ENCODE results near the gene ZNF358. TPM values are rescaled to one million over a fixed set of nuclear protein-coding genes. Genes with fewer than 3 reads are reported as not detected.

ZNF358 gene
- total RNA-seq, 5 donors from 2014 or later (not counting 1 experiment from before 2014, with no cell fraction given): 4.3 to 10.3 (median 8.5) TPM

Other genes starting within 250 kb of the ZNF358 start
- gene INSR, start 221.7 kb upstream of the ZNF358 start, total RNA-seq: 1 to 10 TPM; 2.4 to 3.8 (median 2.6) TPM
- gene ARHGEF18, start 167.2 kb upstream of the ZNF358 start, total RNA-seq: 100 to 1,000 TPM; 111 to 145 (median 126) TPM
- gene PEX11G, start 27.1 kb upstream of the ZNF358 start, total RNA-seq: 1 to 10 TPM in 1 of 5 donors, under 1 TPM in 3, not detected in 1; 0.35 to 1.1 (median 0.67) TPM
- 10 to 100 TPM; 13.0 to 16.7 (median 15.3) TPM for gene MCOLN1, start 6.5 kb downstream of the ZNF358 start, total RNA-seq
- 100 to 1,000 TPM in 3 of 5 donors, 10 to 100 TPM in 2; 88.4 to 158 (median 125) TPM for gene PNPLA6, start 19.6 kb downstream of the ZNF358 start, total RNA-seq
- gene CAMSAP3, start 79.8 kb downstream of the ZNF358 start, total RNA-seq: 1 to 10 TPM in 2 of 5 donors, under 1 TPM in 3; 0.47 to 1.3 (median 0.51) TPM
- 10 to 100 TPM; 59.9 to 82.6 (median 78.1) TPM for gene XAB2, start 113.4 kb downstream of the ZNF358 start, total RNA-seq
- 100 to 1,000 TPM; 105 to 139 (median 110) TPM for gene PET100, start 113.7 kb downstream of the ZNF358 start, total RNA-seq
- 1 to 10 TPM; 1.6 to 8.9 (median 5.9) TPM for gene PCP2, start 117.6 kb downstream of the ZNF358 start, total RNA-seq
- 100 to 1,000 TPM; 185 to 229 (median 228) TPM for gene STXBP2, start 121.0 kb downstream of the ZNF358 start, total RNA-seq
- gene RETN, start 152.9 kb downstream of the ZNF358 start, total RNA-seq: 1 to 10 TPM in 1 of 5 donors, not detected in 4; 1.6 TPM
- under 1 TPM in 1 of 5 donors, not detected in 4; 0.26 TPM for gene MCEMP1, start 161.0 kb downstream of the ZNF358 start, total RNA-seq
- gene TRAPPC5, start 164.7 kb downstream of the ZNF358 start, total RNA-seq: 10 to 100 TPM; 39.2 to 75.3 (median 69.4) TPM
- 1 to 10 TPM in 3 of 5 donors, under 1 TPM in 2; 0.90 to 2.5 (median 1.2) TPM for gene FCER2, start 186.0 kb downstream of the ZNF358 start, total RNA-seq
- not detected for gene CLEC4G, start 216.0 kb downstream of the ZNF358 start, total RNA-seq
- under 1 TPM in 1 of 5 donors, not detected in 4; 0.07 TPM for gene CD209, start 231.4 kb downstream of the ZNF358 start, total RNA-seq
- gene CLEC4M, start 247.1 kb downstream of the ZNF358 start, total RNA-seq: under 1 TPM in 2 of 5 donors, not detected in 3; 0.20 to 0.30 TPM

Measured in T-cell (primary cell).